Neuronal stem cell (in vitro differentiated cells): ENCODE measurements around the gene PTPN14.

Experiments
- DNase-seq: peaks from one replicate; pipeline ENCODE4 v3.0.0-alpha.2; 2013; ENCODE audit warnings: low spot score
- H2AFZ ChIP-seq: one replicate; pipeline ENCODE4 v1.6.1; 2013; ENCODE audit warnings: mild to moderate bottlenecking, low read length, inconsistent platforms
- H2AK5ac ChIP-seq: 2 replicates; pipeline ENCODE4 v1.6.1; 2013; ENCODE audit warnings: low read depth, mild to moderate bottlenecking, inconsistent platforms, low read length, moderate library complexity, mixed read lengths
- H2BK120ac ChIP-seq: 2 replicates; pipeline ENCODE4 v1.6.1; 2013; ENCODE audit warnings: low read depth, mild to moderate bottlenecking, inconsistent platforms, low read length, moderate library complexity, mixed read lengths
- H2BK12ac ChIP-seq: one replicate; pipeline ENCODE4 v1.6.1; 2013; ENCODE audit warnings: low read length, inconsistent platforms
- H2BK15ac ChIP-seq: 2 replicates; pipeline ENCODE4 v1.6.1; 2013; ENCODE audit warnings: mild to moderate bottlenecking, low read length, inconsistent platforms, mixed read lengths
- H2BK5ac ChIP-seq: one replicate; pipeline ENCODE4 v1.6.1; 2013; ENCODE audit warnings: inconsistent platforms, mild to moderate bottlenecking, low read length, moderate library complexity
- H3K14ac ChIP-seq: one replicate; pipeline ENCODE4 v1.6.1; 2013; ENCODE audit warnings: low read length, inconsistent platforms
- H3K18ac ChIP-seq: 2 replicates; pipeline ENCODE4 v1.6.1; 2013; ENCODE audit warnings: low read length, inconsistent platforms
- H3K23ac ChIP-seq: 2 replicates; pipeline ENCODE4 v1.6.1; 2013; ENCODE audit warnings: low read depth, mild to moderate bottlenecking, mixed read lengths, low read length, inconsistent platforms; ENCODE audit not compliant: poor library complexity
- H3K27ac ChIP-seq: replicated peaks from 3 replicates; pipeline ENCODE4 v1.5.1; 2013; ENCODE audit warnings: low read length, inconsistent platforms
- H3K27me3 ChIP-seq, 3 experiments: 2 replicates each; pipeline ENCODE4 v1.6.1; 2013; ENCODE audit warnings: low read length in 3 of 3, mild to moderate bottlenecking in 2 of 3, inconsistent platforms in 1 of 3, low read depth in 1 of 3, mixed read lengths in 1 of 3, moderate library complexity in 1 of 3; ENCODE audit not compliant: control insufficient read depth in 3 of 3, insufficient read depth in 3 of 3
- H3K36me3 ChIP-seq, 2 donors: replicated peaks in 1 of 2; 2 replicates each; pipeline ENCODE4 v1.6.1; 2013; ENCODE audit warnings: low read length in 2 of 2; ENCODE audit not compliant: control insufficient read depth in 2 of 2, insufficient read depth in 2 of 2
- H3K4ac ChIP-seq: 2 replicates; pipeline ENCODE4 v1.6.1; 2013; ENCODE audit warnings: inconsistent platforms, mild to moderate bottlenecking, low read length, moderate library complexity
- H3K4me1 ChIP-seq, 2 donors: 1 replicate in 1 of 2; 2 replicates in 1 of 2; pipeline ENCODE4 v1.6.1; 2013; ENCODE audit warnings: low read length in 2 of 2, low read depth in 1 of 2; ENCODE audit not compliant: control insufficient read depth in 2 of 2, insufficient read depth in 1 of 2
- H3K4me2 ChIP-seq: one replicate; pipeline ENCODE4 v1.6.1; 2013; ENCODE audit warnings: mild to moderate bottlenecking, low read length, inconsistent platforms; ENCODE audit not compliant: insufficient read depth, poor library complexity, severe bottlenecking
- H3K4me3 ChIP-seq, 2 donors: 2 replicates each; pipeline ENCODE4 v1.5.1; 2013; ENCODE audit warnings: low read length in 2 of 2, mild to moderate bottlenecking in 2 of 2, inconsistent platforms in 1 of 2, moderate library complexity in 1 of 2
- H3K79me1 ChIP-seq: one replicate; pipeline ENCODE4 v1.6.1; 2013; ENCODE audit warnings: low read depth, mild to moderate bottlenecking, inconsistent platforms, low read length, moderate library complexity
- H3K9ac ChIP-seq: one replicate; pipeline ENCODE4 v1.6.1; 2013; ENCODE audit warnings: mild to moderate bottlenecking, low read depth, low read length, inconsistent platforms; ENCODE audit not compliant: poor library complexity
- H3K9me3 ChIP-seq, 2 donors: replicated peaks in 1 of 2; 2 replicates each; pipeline versions ENCODE3 to v1.6.1; 2013; ENCODE audit warnings: low read length in 2 of 2, mild to moderate bottlenecking in 2 of 2, inconsistent platforms in 1 of 2, low read depth in 1 of 2, mixed read lengths in 1 of 2, moderate library complexity in 1 of 2; ENCODE audit not compliant: control insufficient read depth in 2 of 2, insufficient read depth in 1 of 2
- H4K8ac ChIP-seq: one replicate; pipeline ENCODE4 v1.6.1; 2013; ENCODE audit warnings: low read depth, mild to moderate bottlenecking, inconsistent platforms, low read length, moderate library complexity
- H4K91ac ChIP-seq: one replicate; pipeline ENCODE4 v1.6.1; 2013; ENCODE audit warnings: low read length, low read depth, mild to moderate bottlenecking, inconsistent platforms; ENCODE audit not compliant: poor library complexity
- WGBS, 2 donors: extraction: QIAGEN DNeasy Blood & Tissue Kit; methylation state at CpG; one replicate each; pipeline ENCODE4 v1.1.7; 2013; ENCODE audit warnings: missing lambda C conversion rate in 2 of 2, mixed read lengths in 1 of 2; ENCODE audit not compliant: insufficient read length in 2 of 2, insufficient replicate concordance in 1 of 2; ENCODE audit errors: extremely low coverage in 2 of 2; 5-methylcytosine and 5-hydroxymethylcytosine counted together

Gene PTPN14

GRCh38 chr1:214425716-214426425, 125.5 kb downstream of the PTPN14 start:
- DNase-seq, result no peak
- Histone ChIP-seq H3K27me3 (no peaks in the 10 kb centered on the region), H3K23ac (no peak overlapping the region), H2BK15ac (no peak overlapping the region), H3K18ac (no peak overlapping the region), H4K91ac (no peak overlapping the region), H4K8ac (no peak overlapping the region), H3K4me3 (no peak overlapping the region), H3K36me3 (no peaks in the 10 kb centered on the region), H3K79me1 (no peaks in the 10 kb centered on the region), H2BK120ac (no peak overlapping the region), H2AK5ac (no peak overlapping the region), H2AFZ (no peak overlapping the region), H2BK12ac (no peak overlapping the region), H3K14ac (no peak overlapping the region), H3K4ac (no peak overlapping the region), H3K27ac (no peak overlapping the region), H3K4me1 (peaks cover 7 to 12% of the 10 kb centered on the region in 2 donors), H3K9me3 (no peaks in the 10 kb centered on the region), H3K4me2 (no peak overlapping the region), H3K9ac (no peak overlapping the region), H2BK5ac (no peak overlapping the region)
- WGBS, 2 donors, result no CpG with 5 or more reads among the region's 5 CpGs

DNA sequence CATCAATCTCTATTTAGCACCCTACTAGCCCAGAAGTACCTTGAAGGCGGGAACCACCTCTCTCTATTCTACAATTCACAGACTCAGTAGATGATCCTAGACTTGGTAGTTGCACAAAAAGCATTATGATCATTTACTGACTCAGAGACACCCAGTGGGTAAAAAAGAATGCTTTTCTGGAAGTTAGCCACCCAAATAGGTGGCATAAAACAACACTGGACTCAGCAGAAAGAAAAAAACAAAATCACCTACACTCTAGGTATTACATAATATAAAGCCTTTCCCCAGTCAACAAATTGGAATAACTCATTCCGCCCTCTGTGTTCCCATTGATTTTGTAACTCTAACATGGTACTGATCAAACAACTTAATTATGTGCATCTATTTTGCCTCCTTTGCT, 126.3 kb downstream of the PTPN14 start:
- no peak overlapping the region for H3K9ac ChIP-seq
- no peak overlapping the region for H2BK12ac ChIP-seq
- H3K18ac ChIP-seq, result no peak overlapping the region
- no peak overlapping the region for H4K91ac ChIP-seq
- no peak overlapping the region for H2BK15ac ChIP-seq
- no peaks in the 10 kb centered on the region for H3K27me3 ChIP-seq
- H2BK5ac ChIP-seq, result no peak overlapping the region
- DNase-seq, result no peak
- H2BK120ac ChIP-seq, result no peak overlapping the region
- no peak overlapping the region for H3K4me3 ChIP-seq
- no peak overlapping the region for H3K14ac ChIP-seq
- no CpG with 5 or more reads among the region's 2 CpGs for WGBS, 2 donors
- H2AFZ ChIP-seq, result no peak overlapping the region
- H3K36me3 ChIP-seq, result no peaks in the 10 kb centered on the region
- H3K9me3 ChIP-seq, result no peaks in the 10 kb centered on the region
- H3K4me2 ChIP-seq, result no peak overlapping the region
- H3K4me1 ChIP-seq, result peaks cover 7 to 12% of the 10 kb centered on the region in 2 donors
- H2AK5ac ChIP-seq, result no peak overlapping the region
- no peak overlapping the region for H3K23ac ChIP-seq
- no peak overlapping the region for H3K27ac ChIP-seq
- no peak overlapping the region for H3K4ac ChIP-seq
- no peaks in the 10 kb centered on the region for H3K79me1 ChIP-seq
- H4K8ac ChIP-seq, result no peak overlapping the region

- Histone ChIP-seq H3K9ac (no peak overlapping the region), H3K4me1 (peaks cover 5 to 11% of the 10 kb centered on the region in 2 donors), H4K8ac (peak overlapping the region; percentile 66), H3K27me3 (no peaks in the 10 kb centered on the region), H2BK15ac (no peak overlapping the region), H3K23ac (no peak overlapping the region), H2BK12ac (no peak overlapping the region), H2AFZ (no peak overlapping the region), H3K18ac (peak overlapping the region; percentile 67), H3K4ac (no peak overlapping the region), H3K36me3 (no peaks in the 10 kb centered on the region), H2BK120ac (no peak overlapping the region), H3K27ac (no peak overlapping the region), H3K79me1 (no peaks in the 10 kb centered on the region), H3K9me3 (no peaks in the 10 kb centered on the region), H3K14ac (no peak overlapping the region), H3K4me2 (no peak overlapping the region), H2BK5ac (no peak overlapping the region), H3K4me3 (no peak overlapping the region), H2AK5ac (no peak overlapping the region), H4K91ac (no peak overlapping the region)
- no peak for DNase-seq
- no CpG with 5 or more reads among the region's 5 CpGs for WGBS, 2 donors
These were observed 128.4 kb downstream of the PTPN14 start for GRCh38 chr1:214423045-214423444.

DNA sequence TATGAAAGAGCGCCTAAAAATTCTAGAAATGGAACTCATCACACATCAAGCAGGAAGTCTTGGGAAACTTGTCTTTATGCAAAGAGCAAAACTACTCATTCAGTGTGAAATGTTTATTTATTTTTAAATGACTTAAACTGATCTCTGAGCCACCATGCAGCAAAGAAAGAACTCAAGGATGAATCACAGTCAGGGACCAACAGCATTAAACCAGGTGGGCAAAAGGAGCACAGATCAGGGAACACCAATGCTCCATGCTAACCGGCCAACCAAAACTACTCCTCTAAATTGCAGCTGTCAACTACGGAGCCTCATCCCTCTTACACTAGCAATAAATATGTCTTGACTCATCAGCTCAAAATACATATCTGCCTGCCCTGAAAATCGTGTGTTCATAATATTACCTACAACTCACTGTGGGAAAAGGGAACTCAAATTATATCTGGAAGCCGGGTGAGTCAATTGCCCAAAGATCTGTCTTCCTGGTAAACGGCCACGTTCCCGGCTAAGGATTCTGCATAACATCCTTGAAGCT, 129.2 kb downstream of the PTPN14 start:
- Histone ChIP-seq H3K27ac (no peak overlapping the region), H2BK15ac (no peak overlapping the region), H3K9ac (no peak overlapping the region), H2BK120ac (no peak overlapping the region), H3K23ac (no peak overlapping the region), H3K79me1 (no peaks in the 10 kb centered on the region), H3K4me1 (peaks cover 2 to 6% of the 10 kb centered on the region in 2 donors), H3K4me2 (no peak overlapping the region), H2BK5ac (no peak overlapping the region), H3K18ac (no peak overlapping the region), H4K91ac (no peak overlapping the region), H2AFZ (no peak overlapping the region), H2AK5ac (no peak overlapping the region), H4K8ac (no peak overlapping the region), H3K9me3 (no peaks in the 10 kb centered on the region), H3K36me3 (no peaks in the 10 kb centered on the region), H3K4me3 (no peak overlapping the region), H3K4ac (no peak overlapping the region), H3K27me3 (no peaks in the 10 kb centered on the region), H3K14ac (no peak overlapping the region), H2BK12ac (no peak overlapping the region)
- no CpG with 5 or more reads among the region's 8 CpGs for WGBS, 2 donors
- DNase-seq, result no peak
